HG03045 (cell line): ENCODE data around the gene G2E3.

Experiments
- ATAC-seq: cut with Tn5 transposase; IDR thresholded peaks from one replicate; pipeline ENCODE4 v1.9.1; 2021; ENCODE audit warnings: mild to moderate bottlenecking, moderate library complexity; ENCODE audit not compliant: unreplicated experiment

The G2E3 gene

GRCh38 chr14:30648471-30648870 lies 89.5 kb downstream of the G2E3 start:
- no peak for ATAC-seq

GRCh38 chr14:30651937-30652336 lies 93.0 kb downstream of the G2E3 start:
- ATAC-seq = no peak

- ATAC-seq = no peak
Measured at GRCh38 chr14:30655124-30655523, 96.2 kb downstream of the G2E3 start.

- ATAC-seq = no peak
Measured at GRCh38 chr14:30655658-30656057, 96.7 kb downstream of the G2E3 start.

GRCh38 chr14:30656190-30656632 lies 97.3 kb downstream of the G2E3 start:
- ATAC-seq = no peak

- ATAC-seq = no peak
Measured at GRCh38 chr14:30657050-30657449, 98.1 kb downstream of the G2E3 start.

GRCh38 chr14:30657606-30658163 lies 98.7 kb downstream of the G2E3 start:
- no peak for ATAC-seq

GRCh38 chr14:30658645-30659044 lies 99.7 kb downstream of the G2E3 start:
- no peak for ATAC-seq

- no peak for ATAC-seq
Measured at GRCh38 chr14:30669594-30669993, 110.6 kb downstream of the G2E3 start.
